ENCODE results near the gene CHRM4. TPM values are rescaled to one million over a fixed set of nuclear protein-coding genes. Genes with fewer than 3 reads are reported as not detected.
"Not testable (repeated sequence)": the region's sequence is repeated elsewhere in the genome, so short reads cannot be mapped to it uniquely, and the experiment has no call there.

CHRM4 gene
- total RNA-seq, 3 donors from 2014 or later = 0.32 to 6.0 (median 3.1) TPM

GRCh38 chr11:46376258-46377050 lies 15.1 kb downstream of the CHRM4 start:
- no peaks in the 10 kb centered on the region for H3K36me3 ChIP-seq (ENCODE audit: low read depth)

GRCh38 chr11:46375392-46376101 lies 16.0 kb downstream of the CHRM4 start:
- Histone ChIP-seq H3K36me3 (ENCODE audit: low read depth) (no peaks in the 10 kb centered on the region), H3K9me3 (no peaks in the 10 kb centered on the region), H3K4me3 (no peak overlapping the region), H3K4me1 (ENCODE audit: low read depth) (no peaks in the 10 kb centered on the region)
- TF ChIP-seq CTCF (IDR thresholded peaks at IDR 0.05) = no peak
- no peak for DNase-seq
- intact Hi-C loops (cut with DNase I, micrococcal nuclease) = no loop called here
- ATAC-seq = no peak

More at GRCh38 chr11:46376258-46377050, 15.1 kb downstream of the CHRM4 start:
- no peaks in the 10 kb centered on the region for H3K9me3 ChIP-seq
- no peak for TF ChIP-seq CTCF (IDR thresholded peaks at IDR 0.05)
- ATAC-seq (no peak), DNase-seq (no peak)
- intact Hi-C loops (cut with DNase I, micrococcal nuclease) = no loop called here
- no peaks in the 10 kb centered on the region for H3K4me1 ChIP-seq (ENCODE audit: low read depth)
- no peak overlapping the region for H3K4me3 ChIP-seq

GRCh38 chr11:46374815-46375214 lies 16.8 kb downstream of the CHRM4 start:
- no peak for TF ChIP-seq CTCF (IDR thresholded peaks at IDR 0.05)
- DNase-seq (no peak), ATAC-seq (no peak)
- H3K36me3 ChIP-seq (ENCODE audit: low read depth) = no peaks in the 10 kb centered on the region
- H3K4me1 ChIP-seq (ENCODE audit: low read depth) = no peaks in the 10 kb centered on the region
- H3K9me3 ChIP-seq = no peaks in the 10 kb centered on the region
- intact Hi-C loops (cut with DNase I, micrococcal nuclease) = no loop called here
- H3K4me3 ChIP-seq = no peak overlapping the region

- no peaks in the 10 kb centered on the region for H3K36me3 ChIP-seq (ENCODE audit: low read depth)
- DNase-seq (no peak), ATAC-seq (no peak)
- H3K4me3 ChIP-seq = no peak overlapping the region
- H3K4me1 ChIP-seq (ENCODE audit: low read depth) = no peaks in the 10 kb centered on the region
- intact Hi-C loops (cut with DNase I, micrococcal nuclease) = no loop called here
- H3K9me3 ChIP-seq = no peaks in the 10 kb centered on the region
- TF ChIP-seq CTCF (IDR thresholded peaks at IDR 0.05) = no peak
These were observed 17.5 kb downstream of the CHRM4 start for GRCh38 chr11:46373787-46374740.

GRCh38 chr11:46372501-46372900 lies 19.1 kb downstream of the CHRM4 start:
- DNase-seq; H3K4me3 ChIP-seq; H3K9me3 ChIP-seq; ATAC-seq; H3K4me1 ChIP-seq (ENCODE audit: low read depth); H3K36me3 ChIP-seq (ENCODE audit: low read depth); intact Hi-C loops (cut with DNase I, micrococcal nuclease): not testable (repeated sequence)

All from mucosa of descending colon (tissue), 3 donors.